GM21447 (cell line): Measurements from ENCODE around the gene CDKAL1.
A peak's percentile ranks its signal among the peaks of the same experiment; 100 is the strongest.

ENCODE experiments used
- ATAC-seq: cut with Tn5 transposase; IDR thresholded peaks from one replicate; pipeline ENCODE4 v1.9.1; 2021; ENCODE audit not compliant: unreplicated experiment

Gene CDKAL1

DNA sequence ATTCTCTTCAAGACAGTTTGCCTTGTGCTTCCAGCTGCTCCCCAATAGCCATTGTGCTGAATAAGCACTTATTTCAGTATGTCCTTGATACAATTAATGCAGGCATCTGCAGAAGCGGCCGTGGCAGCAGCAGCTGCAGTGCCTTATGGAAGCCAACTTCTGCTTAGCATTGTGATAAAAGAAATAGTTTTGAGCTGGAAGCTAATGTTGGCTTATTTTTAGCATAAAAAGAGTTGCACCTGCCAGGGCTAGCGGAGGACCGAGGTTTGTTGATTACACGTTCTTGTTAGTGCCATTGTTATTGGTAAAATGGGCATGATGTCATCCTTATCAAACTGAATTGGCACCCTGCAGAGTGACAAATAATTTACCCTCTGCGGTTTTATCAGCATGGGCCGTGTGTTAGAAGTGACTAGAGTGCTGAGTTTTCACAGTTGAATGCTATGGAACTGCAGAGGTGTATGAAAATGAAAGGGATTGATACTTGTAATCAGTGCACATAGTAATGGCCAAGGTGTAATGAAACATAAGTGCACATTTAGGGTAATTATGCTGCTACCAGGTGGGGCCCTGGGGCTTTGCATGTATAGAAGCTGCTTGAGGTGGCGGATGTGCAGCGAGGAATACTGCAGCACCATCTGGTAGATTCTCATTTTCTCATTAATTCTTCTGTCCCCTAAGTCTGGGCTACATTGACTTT, 334.3 kb downstream of the CDKAL1 start:
- ATAC-seq: no peak

DNA sequence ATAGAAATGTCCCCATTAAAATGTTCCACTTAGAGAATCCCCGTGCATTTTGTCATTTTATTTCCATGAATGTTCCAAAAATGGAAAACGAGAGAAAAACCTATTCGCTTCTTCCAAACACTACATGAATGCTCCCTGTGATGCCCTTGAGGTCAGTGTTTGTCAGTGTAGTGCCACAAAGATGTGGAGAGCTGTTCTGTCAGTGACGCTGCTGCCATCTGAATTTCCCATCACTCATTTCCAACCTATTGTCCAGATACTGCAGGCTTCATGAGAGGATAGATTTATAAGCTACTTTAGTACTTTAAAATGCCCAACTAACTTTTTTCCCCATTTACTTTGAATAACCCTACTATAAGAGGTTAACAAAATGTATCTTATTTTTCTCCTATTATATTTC, 335.8 kb downstream of the CDKAL1 start:
- no peak for ATAC-seq

DNA sequence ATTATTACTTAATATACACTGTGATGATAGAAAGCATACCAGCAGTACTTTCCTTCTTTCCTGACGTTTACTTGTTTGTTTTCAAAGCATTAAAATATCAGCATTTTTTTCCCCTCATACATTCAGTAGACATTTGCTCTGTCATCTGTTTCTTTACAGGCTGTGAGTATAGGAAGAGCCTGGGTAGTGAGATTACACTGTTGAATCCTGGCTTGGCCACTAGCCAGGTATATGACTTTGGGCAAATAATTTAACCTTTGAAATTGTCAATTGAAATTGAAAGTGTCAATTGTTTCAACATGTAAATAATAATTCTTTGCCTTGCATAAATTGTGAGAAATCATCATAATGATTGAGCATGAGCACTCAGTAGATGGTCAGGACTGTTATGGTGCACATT, 336.2 kb downstream of the CDKAL1 start:
- ATAC-seq: no peak

DNA sequence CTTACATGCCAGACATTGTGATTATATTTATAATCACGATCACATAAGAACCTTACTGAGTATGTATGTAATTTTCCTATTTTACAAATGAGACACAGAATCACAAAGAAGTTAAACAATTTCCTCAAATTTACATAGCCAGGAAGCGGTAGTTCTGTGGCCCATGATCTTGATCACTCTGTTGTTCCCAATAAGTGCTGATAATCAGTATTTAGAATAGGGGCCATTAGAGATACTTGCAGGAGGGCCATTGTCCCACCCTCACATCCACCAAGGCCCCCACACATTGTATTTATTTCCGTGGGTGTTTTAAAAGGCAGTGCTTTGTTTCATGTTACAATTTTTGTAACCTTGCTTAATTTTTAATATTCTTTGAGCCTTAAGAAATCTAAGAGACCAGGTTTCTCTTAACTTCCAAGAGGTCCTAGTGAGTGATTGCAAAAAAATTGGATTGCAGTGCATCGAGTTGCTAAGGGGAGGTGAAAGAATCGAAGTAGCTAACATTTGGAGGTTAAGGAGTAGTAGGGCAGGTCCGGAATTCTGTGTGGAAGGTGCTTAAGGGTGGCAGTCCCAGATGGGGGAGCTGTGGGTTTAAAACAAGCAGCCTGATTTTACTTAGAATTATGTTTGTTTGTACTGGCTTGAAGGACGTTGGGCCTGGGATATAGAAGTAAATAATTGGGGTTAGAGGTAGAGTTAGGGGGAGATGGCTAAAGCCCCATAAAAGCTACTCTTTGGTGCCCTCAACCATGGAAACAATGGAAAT, 339.4 kb downstream of the CDKAL1 start:
- no peak for ATAC-seq

DNA sequence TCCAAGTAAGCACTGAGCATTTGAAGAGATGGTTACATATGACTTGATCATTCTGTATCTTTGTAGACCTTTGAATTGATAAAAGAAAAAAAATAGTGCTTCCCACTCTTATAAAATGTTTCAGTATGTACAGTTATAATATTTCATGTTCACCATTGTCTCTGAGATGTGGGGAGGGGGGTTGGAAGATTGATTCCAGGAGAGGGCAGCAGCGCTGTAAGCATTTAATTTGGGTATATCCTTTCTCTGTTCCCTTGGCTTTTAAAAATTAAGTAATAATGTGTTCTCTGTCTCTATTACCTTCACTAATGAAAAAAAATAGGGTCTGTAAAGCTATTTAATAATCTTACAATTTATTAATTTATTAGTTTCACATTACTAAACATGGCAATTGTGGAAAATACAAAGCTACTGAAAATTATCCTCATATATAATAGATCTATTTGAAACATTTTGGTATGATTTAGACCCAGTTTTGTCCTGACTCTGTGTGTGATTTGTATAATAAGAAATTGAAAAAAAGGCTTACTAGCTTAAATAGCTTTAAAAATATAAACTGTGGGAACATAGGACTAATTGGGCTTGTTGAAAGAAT, 341.2 kb downstream of the CDKAL1 start:
- ATAC-seq: no peak

DNA sequence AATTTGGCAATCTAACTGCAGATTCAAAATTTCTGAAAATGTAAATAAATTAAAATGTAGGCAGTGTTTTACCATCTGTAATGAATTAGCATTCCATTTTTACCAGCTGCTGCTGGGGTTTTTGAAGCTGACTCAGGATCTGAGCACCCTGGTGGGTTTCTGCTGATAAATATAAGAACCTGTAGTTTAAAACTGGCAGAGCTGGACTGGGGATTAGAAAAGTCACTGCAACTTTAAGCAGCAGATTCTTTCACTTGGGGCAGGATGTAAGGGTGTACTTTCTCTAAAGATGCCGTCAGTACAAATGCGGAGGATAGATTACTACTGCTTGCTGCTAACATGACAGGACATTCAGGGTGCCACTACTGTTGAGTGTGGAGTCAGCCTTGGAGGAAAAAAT, 341.8 kb downstream of the CDKAL1 start:
- no peak for ATAC-seq

DNA sequence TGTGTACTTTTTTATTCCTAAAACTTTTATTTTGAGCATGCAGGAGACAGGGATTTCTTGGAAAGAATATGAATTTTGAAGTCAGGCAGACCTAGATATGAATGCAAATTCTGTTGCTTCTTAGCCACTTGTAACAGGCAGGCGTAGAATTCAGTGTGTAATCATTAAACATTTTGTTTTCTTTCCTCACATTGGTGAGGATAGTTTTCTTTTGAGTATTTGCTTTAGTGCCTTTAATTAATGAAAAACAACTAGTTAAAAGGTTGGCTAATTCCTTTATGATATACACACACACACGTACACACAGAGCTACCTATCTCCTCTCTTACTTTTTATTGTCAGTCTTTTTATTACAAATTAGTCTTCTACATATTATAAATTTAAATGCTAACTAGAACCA, 342.3 kb downstream of the CDKAL1 start:
- ATAC-seq: no peak

DNA sequence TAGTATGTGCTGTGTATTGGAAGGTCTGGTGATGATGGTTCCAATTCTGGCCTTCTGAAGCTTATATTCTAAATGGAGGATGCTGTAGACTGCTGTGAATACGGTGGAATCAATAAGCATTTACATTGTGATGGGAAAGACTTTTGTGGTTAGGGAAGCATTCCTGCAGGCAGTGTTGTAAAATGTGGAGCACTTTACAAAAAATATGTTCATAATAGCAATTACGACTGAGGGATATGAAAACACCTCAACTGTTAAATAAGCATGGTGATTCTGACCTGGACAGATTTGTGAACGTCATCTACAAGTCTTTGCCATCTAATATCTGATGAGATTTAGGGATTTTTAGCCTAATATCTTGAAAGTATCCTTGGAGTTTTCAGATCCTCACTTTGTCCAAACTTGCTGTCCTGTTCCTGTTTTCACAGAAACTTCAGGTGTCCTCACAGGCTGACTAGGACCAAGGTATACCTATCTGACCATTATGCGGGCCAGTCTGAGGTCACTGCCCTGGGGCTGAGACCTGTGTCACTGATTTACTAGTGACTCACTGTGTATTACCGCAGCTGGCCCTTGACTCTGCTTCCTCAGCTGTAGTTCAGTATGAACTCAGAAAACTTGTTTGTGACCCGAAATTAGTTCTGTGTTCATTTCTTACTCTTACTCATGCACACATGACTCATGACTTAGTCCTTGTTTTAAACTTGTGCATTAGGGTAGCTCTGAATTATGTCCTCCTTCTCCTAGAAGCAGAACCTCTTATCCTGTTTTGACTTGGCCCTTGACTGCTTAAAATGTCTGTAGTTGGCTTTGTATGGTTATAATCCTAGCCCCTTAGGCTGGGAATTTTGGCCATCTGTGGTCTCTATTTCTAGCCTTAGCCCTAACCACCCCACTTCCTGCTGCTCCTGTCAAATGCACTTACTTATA, 343.0 kb downstream of the CDKAL1 start:
- ATAC-seq: peak; percentile 96

DNA sequence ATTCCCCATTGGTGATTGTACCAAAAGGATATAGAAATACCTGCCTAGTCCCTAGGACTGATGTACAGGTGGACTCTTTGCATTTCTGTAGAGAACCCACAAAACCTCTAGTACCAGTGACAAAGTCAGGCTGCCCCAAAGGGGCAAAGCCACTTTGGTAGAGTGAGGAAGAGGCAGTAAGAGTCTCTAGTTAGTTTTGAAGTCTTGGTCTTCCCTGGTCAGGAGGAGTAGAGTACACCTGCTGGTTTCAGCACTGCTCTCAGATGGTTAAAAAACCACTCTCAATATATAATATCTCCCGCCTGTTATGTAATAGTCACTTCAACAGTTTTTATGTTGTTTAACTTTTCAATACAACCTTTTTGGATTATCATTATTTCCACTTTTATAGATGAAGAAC, 344.9 kb downstream of the CDKAL1 start:
- ATAC-seq: no peak

DNA sequence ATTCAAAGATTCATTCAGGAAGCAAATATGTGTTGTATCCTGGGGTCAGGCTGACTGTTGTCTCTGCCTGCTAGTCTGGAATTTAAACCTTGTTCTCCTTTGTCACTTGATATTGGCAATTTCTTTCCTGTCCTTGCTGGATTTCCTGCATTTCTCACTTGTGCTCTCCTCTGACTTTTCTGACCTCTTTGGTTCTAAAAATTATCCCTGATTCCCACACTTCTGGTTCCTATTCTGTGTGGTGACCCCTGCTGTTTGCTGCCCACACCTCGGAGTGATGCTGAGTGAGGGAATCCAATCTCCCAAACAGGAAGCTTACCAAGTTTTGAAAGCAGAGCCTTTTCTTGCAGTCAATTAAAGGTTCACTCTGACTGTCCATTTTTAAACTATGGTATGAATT, 345.3 kb downstream of the CDKAL1 start:
- no peak for ATAC-seq

DNA sequence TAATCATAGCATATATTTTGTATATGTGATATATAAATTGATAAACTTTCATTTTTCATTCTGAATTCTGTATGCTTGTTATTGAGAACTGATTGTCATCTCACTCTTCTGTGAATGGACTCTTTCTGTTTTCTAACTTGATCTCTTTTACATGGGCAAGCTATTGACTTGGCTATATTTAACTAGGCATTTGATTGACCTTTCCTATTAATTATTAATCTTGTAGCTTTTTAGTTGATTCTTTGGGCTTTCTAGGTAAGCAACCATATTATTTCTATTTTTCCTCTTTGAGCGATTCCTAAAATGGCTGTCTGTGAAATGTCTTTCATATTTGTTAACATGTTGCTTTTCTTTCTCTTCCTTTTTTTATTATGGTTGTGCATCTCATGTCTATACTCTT, 347.1 kb downstream of the CDKAL1 start:
- ATAC-seq: no peak

DNA sequence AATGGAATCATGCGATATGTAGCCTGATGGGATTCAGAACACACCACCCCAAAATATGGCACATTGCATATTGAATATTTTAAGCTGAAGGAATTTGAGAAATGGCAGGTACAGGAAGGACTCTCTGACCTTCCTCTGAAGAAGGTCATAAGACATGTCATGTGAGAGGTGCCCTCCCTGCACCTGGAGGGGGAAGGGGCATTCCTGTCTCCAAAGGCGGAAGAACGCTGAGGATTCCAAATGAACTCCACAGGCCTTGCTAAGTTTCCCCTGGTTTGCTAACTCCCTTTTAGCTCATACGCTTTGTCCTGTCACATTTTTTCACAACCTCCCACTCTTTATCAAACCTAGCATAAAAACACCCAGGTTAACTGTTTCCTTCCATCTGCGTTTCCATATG, 347.8 kb downstream of the CDKAL1 start:
- ATAC-seq: no peak

DNA sequence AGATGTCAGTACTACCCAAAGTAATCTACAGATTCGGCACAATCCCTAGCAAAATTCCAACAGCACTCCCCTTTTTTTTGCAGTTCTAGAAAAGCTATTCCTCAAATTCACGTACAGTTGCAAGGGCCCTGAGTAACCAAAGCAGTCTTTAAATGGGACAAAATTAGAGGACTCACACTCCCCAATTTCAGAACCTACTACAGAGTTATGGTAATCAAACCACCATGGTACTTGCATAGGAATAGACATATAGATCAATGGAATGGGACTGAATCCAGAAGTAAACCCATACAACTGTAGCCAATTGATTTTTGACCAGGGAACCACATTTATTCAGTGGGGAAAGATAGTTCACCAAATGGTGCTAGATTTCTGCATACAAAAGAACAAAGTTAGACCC, 350.8 kb downstream of the CDKAL1 start:
- no peak for ATAC-seq

DNA sequence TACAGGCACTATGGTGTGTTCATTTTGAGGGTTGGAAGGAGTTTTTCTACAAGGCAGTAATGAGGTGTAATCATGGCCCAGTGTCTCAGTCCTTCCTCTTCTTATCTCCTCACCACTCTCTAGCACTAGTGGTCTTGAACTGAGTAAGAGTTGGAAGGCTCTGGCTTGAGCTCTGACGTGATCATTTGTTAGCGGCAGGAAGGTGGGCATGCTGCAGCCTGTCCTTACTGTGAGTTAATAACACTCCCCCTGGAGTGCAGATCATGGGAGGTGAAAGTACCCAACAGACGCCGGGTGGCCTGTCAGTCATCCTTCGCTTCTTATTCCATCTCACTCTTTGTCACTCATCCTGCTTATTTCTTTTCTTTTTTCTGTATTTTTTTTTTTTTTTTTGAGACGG, 356.9 kb downstream of the CDKAL1 start:
- ATAC-seq: no peak

DNA sequence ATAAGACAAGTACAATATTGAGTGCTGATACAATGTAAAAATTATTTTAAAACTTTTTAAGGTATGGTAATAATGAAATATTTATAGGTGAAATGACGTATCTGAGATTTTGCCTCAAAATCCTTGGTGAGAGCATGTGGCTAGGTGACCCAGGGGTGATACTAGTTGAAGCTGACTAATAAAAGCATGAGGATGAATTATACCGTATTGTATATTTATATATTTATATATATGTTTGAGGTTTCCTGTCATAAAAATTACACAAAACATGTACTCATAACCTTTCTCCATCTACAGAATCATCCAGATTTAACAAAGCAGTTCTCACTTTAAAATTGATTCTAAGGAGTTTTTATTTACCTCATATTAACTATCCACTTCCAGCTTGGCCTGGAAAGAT, 358.1 kb downstream of the CDKAL1 start:
- ATAC-seq: no peak

DNA sequence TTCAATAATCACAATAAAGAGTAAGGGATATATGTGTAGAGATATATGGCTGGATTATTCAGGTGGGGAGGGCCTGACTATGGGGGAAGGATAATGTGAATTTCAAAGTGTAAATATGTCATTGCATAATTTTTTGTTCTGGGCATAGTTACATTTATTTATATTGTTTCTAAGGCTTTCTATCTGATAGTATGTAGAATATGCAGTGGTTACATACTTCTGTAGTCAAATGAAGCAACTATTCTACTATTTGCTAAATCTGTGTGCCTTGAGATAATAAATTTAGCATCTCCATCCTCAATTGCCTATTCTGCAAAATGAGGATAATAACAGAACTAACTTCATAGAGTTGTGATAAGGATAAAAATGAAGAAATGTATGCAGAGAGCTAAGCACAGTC, 359.2 kb downstream of the CDKAL1 start:
- ATAC-seq: no peak

DNA sequence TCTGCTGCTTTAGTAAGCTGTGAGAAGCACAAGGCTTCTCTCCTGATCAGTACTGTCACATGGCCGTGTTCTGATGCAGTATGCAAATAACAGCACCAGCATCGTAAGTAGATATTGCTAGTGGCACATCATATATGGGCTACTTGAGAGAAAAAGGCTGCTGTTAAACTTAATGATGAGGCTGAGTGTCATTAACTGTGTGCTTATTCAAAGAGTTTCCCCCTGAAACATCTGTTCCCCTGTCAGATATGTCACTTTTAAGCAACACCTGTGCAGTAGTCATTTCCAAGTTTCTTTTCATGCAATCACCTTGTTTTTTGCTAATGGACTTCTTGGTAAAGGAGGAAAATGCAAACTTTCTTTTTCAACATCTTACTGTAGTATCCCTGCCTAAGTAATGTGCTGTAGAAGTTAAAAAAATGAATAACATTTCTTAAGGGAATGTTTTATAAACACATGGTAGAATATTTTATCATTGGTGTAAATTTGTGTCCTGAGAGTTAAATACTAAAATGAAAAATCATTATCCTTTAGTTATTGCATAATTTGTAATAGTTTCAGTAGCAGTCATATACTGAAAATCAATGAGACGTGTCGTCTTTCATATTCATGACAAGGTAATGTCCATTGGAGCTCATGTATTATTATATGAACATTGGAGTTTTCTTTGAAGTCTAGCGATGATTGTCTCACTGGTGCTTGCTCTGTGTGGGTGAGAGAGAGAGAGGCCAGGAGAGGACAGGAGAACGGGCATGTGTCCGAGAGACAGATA, 366.3 kb downstream of the CDKAL1 start:
- ATAC-seq: peak; percentile 93

DNA sequence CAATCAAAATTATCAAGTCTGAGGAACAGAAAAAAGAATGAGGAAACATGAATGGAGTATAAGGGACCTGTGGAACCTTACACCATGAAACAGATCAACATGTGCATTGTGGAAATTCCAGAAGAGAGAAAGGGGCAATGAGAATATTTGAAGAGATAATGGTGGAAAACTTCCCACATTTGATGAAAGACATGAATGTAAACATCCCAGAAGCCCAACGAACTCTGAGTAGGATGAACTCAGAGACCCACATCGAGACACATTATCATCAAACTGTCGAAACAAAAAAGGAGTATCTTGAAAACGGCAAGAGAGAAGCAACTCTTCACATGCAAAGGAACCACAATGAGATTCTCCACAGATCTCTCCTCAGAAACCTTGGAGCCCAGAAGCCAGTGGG, 371.1 kb downstream of the CDKAL1 start:
- no peak for ATAC-seq

DNA sequence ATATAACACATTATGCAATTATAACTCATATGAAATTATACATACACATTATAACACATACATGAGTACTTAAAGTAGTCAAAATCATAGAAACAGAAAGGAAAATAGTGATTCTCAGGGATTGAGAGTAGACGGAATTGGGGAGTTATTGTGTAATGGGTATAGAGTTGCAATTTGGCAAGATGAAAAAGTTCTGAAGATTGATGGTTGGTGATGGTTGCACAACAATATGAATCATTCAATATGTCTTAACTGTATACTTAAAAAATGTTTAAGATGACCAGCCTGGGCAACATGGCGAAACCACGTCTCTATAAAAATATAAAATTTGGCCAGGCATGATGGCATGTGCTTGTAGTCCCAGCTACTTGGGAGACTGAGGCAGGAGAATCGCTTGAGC, 372.7 kb downstream of the CDKAL1 start:
- no peak for ATAC-seq

DNA sequence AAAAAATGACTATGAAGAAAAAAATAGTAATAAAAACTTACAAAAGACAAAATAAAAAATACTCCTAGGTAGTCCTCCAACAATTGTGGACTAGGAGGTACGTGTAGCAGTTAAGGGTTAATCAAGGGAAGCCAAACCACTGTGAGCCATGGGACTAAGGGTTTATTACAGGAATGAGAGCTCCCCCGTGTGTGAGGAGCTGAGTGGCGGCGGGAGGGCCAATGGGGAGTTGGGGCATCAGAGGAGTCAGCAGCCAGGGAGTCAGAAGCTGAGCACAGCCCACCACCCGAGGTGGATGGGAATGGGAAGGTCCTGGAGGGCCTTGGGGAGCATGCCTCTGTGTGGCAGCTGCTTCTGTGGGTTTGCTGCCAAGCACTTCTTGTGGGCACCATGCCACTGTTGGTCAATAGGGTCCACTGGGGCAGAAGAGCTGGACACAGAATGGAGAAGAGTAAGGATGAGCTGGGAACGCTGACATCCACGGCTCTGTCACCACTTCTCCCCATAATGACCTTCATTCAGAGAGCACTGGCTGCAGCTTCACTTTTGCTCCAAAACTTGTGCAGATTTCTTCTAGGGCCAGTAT, 373.3 kb downstream of the CDKAL1 start:
- no peak for ATAC-seq
